HepG2 (cell line): Measurements from ENCODE around the gene RASL12. TPM values are rescaled to one million over a fixed set of nuclear protein-coding genes. Genes with fewer than 3 reads are reported as not detected.
A peak's percentile ranks its signal among the peaks of the same experiment; 100 is the strongest.

Experiments used
- ATAD3A ChIP-seq: sonication (generic); formaldehyde crosslinking; IDR thresholded peaks from 2 replicates; pipeline ENCODE4 v1.4.0; 2020; ENCODE audit warnings: missing genetic modification reagents
- BCLAF1 ChIP-seq: fragments of 450-650 bp; IDR thresholded peaks from 2 replicates; pipeline ENCODE4 v1.6.1; 2017; ENCODE audit warnings: mild to moderate bottlenecking
- KLF12 ChIP-seq: sonication (generic); formaldehyde crosslinking; IDR thresholded peaks from 2 replicates; pipeline ENCODE4 v1.4.0; 2020; ENCODE audit warnings: missing genetic modification reagents, borderline replicate concordance
- MAFF ChIP-seq: IDR thresholded peaks from 2 replicates; pipeline ENCODE4 v1.6.1; 2011; ENCODE audit warnings: low read depth, low read length, improper control_type of control experiment
- MIXL1 ChIP-seq: IDR thresholded peaks from 2 replicates; pipeline ENCODE4 v1.6.1; 2016
- NFIB ChIP-seq: sonication (generic); formaldehyde crosslinking; IDR thresholded peaks from 2 replicates; pipeline ENCODE4 v1.9.0; 2021; ENCODE audit warnings: missing genetic modification reagents, mild to moderate bottlenecking, borderline replicate concordance
- NR2F2 ChIP-seq: IDR thresholded peaks from 2 replicates; pipeline ENCODE4 v1.6.1; 2012; ENCODE audit warnings: low read depth, inconsistent platforms, borderline replicate concordance
- NR3C1 ChIP-seq: sonication (generic); formaldehyde crosslinking; IDR thresholded peaks from 2 replicates; pipeline ENCODE4 v1.4.0; 2020; ENCODE audit warnings: missing genetic modification reagents
- RARA ChIP-seq: IDR thresholded peaks from 2 replicates; pipeline ENCODE4 v1.6.1; 2016; ENCODE audit warnings: missing genetic modification reagents, missing compliant biosample characterization
- RBFOX2 ChIP-seq: fragments of 200-400 bp; formaldehyde crosslinking; IDR thresholded peaks from 2 replicates; pipeline ENCODE4 v1.6.1; 2017; ENCODE audit warnings: low read depth, mild to moderate bottlenecking, low read length
- SIN3A ChIP-seq: IDR thresholded peaks from 2 replicates; pipeline ENCODE4 v1.6.1; 2011; ENCODE audit warnings: low read depth, mild to moderate bottlenecking, control low read depth, low read length, borderline replicate concordance
- SP2 ChIP-seq: sonication (generic); formaldehyde crosslinking; IDR thresholded peaks from 2 replicates; pipeline ENCODE4 v1.5.1; 2020; ENCODE audit warnings: mild to moderate bottlenecking, missing genetic modification reagents
- TIGD3 ChIP-seq: sonication (generic); formaldehyde crosslinking; IDR thresholded peaks from 2 replicates; pipeline ENCODE4 v1.5.1; 2020; ENCODE audit warnings: mild to moderate bottlenecking, missing genetic modification reagents, borderline replicate concordance
- U2AF2 ChIP-seq: fragments of 200-400 bp; formaldehyde crosslinking; IDR thresholded peaks from 2 replicates; pipeline ENCODE4 v1.6.1; 2017; ENCODE audit warnings: low read depth, mild to moderate bottlenecking, low read length
- ZMYM3 ChIP-seq: sonication (generic); formaldehyde crosslinking; IDR thresholded peaks from 2 replicates; pipeline ENCODE4 v1.5.1; 2020; ENCODE audit warnings: mild to moderate bottlenecking, missing genetic modification reagents
- ZNF138 ChIP-seq: sonication (generic); formaldehyde crosslinking; IDR thresholded peaks from 2 replicates; pipeline ENCODE4 v1.5.0; 2020; ENCODE audit warnings: mild to moderate bottlenecking, low read depth, missing genetic modification reagents
- ZNF30 ChIP-seq: sonication (generic); formaldehyde crosslinking; IDR thresholded peaks from 2 replicates; pipeline ENCODE4 v1.5.0; 2020; ENCODE audit warnings: mild to moderate bottlenecking, missing genetic modification reagents
- ZNF598 ChIP-seq: sonication (generic); formaldehyde crosslinking; IDR thresholded peaks from 2 replicates; pipeline ENCODE4 v1.5.1; 2020; ENCODE audit warnings: mild to moderate bottlenecking, missing genetic modification reagents, borderline replicate concordance
- polyA plus RNA-seq, 8 experiments: library from polyadenylated mRNA; depleted of rRNA in 3 of 8; stranded (reverse) in 7 of 8; unstranded in 1 of 8; fragments of >200 nt; fragmentation: Illumina TruSeq in 4 of 8; extraction: Trizol in 4 of 8; gene quantifications; 2 replicates each; pipeline versions ENCODE4 v1.2.1 to v1.2.3, GENCODE V29; 2011 to 2016; ENCODE audit warnings: low read depth in 4 of 8, missing spikeins in 1 of 8, mixed read lengths in 1 of 8; ENCODE audit not compliant: insufficient read depth in 1 of 8
- total RNA-seq, 5 experiments: library from RNA; depleted of rRNA; stranded (reverse); fragments of >200 nt; fragmentation: Illumina TruSeq; extraction: Trizol; gene quantifications; 2 replicates each; pipeline ENCODE4 v1.2.3, GENCODE V29; 2016; ENCODE audit warnings: low read depth in 1 of 5

RASL12 gene
- total and polyA plus RNA-seq, 2 of the 13 experiments (the other 11 are each of a cell fraction or from before 2014, with no cell fraction given) = 0.16 to 0.55 TPM

- TF ChIP-seq SIN3A = peak; percentile 83; the same call in 1 of the 2 replicates
- TF ChIP-seq SP2 = peak; percentile 77
- peak; percentile 59; the same call in 1 of the 2 replicates for TF ChIP-seq ZMYM3 (CRISPR knock-in tag)
- TF ChIP-seq RARA = peak; percentile 88
- no peak for TF ChIP-seq U2AF2
- no peak for TF ChIP-seq BCLAF1
- peak; percentile 35; the same call in 1 of the 2 replicates for TF ChIP-seq MIXL1 (CRISPR knock-in tag)
- no peak for TF ChIP-seq TIGD3 (CRISPR knock-in tag)
- no peak for TF ChIP-seq MAFF
- TF ChIP-seq KLF12 (CRISPR knock-in tag) = 0 out of 2 replicates have a peak, but pooled peaks have one; percentile 45
- no peak for TF ChIP-seq NR3C1
- no peak for TF ChIP-seq ZNF30 (CRISPR knock-in tag)
- no peak for TF ChIP-seq RBFOX2
- no peak for TF ChIP-seq NFIB (CRISPR knock-in tag)
- TF ChIP-seq NR2F2 = peak; percentile 62; the same call in 1 of the 2 replicates
- TF ChIP-seq ZNF598 (CRISPR knock-in tag) = no peak
- TF ChIP-seq ZNF138 (CRISPR knock-in tag) = no peak
- TF ChIP-seq ATAD3A (CRISPR knock-in tag) = no peak
Measured at GRCh38 chr15:65056868-65057548, 10.8 kb downstream of the RASL12 start (continued).
